Ovary (tissue), 3 donors: Measurements from ENCODE around the gene PRSS2.

Experiments
- EP300 ChIP-seq: sonication (generic); formaldehyde crosslinking; IDR thresholded peaks from one replicate; pipeline ENCODE4 v1.6.1; 2017; ENCODE audit warnings: antibody characterized with exemption
- POLR2A ChIP-seq: fragments of 450-650 bp; IDR thresholded peaks from one replicate; pipeline ENCODE4 v1.6.1; 2017; ENCODE audit warnings: antibody characterized with exemption, mild to moderate bottlenecking, moderate library complexity
- TF ChIP-seq, protein P1 (sequence below), 3 donors: fragments of 450-650 bp in 2 of 3; fragments of 200-600 bp in 1 of 3; IDR thresholded peaks; one replicate each; pipeline versions ENCODE4 v1.5.1 to v1.8.0; 2016 to 2022; ENCODE audit warnings: antibody characterized with exemption in 3 of 3, mild to moderate bottlenecking in 1 of 3
- donor health status: DM: no; HTN: no; CAD: no.

DNA sequence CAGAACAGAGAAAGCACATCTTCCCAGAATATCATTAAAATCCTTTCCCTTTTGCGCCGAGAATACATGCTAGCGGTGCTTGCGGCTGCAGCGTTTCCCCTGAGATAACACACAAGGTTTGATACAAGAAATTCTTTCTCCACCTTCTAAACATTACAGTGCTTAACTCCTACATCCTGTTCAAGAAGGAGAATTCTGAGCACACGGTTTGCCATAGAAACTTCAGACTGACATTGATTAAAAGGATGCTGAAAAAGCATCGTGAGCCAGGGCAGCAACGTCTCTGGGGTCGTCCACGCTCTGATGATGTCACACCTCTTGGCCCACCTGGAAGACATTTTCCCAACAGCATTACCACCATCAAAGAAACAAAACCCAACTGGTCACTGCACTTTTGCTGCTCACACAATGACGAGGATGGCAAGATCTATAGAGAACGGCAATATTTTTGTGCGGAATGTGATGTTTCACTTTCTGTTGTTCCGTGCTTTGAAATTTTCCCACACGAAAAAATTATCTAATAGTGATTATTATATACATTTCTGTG is 48.4 kb upstream of the PRSS2 start:
- TF ChIP-seq, protein P1, sequence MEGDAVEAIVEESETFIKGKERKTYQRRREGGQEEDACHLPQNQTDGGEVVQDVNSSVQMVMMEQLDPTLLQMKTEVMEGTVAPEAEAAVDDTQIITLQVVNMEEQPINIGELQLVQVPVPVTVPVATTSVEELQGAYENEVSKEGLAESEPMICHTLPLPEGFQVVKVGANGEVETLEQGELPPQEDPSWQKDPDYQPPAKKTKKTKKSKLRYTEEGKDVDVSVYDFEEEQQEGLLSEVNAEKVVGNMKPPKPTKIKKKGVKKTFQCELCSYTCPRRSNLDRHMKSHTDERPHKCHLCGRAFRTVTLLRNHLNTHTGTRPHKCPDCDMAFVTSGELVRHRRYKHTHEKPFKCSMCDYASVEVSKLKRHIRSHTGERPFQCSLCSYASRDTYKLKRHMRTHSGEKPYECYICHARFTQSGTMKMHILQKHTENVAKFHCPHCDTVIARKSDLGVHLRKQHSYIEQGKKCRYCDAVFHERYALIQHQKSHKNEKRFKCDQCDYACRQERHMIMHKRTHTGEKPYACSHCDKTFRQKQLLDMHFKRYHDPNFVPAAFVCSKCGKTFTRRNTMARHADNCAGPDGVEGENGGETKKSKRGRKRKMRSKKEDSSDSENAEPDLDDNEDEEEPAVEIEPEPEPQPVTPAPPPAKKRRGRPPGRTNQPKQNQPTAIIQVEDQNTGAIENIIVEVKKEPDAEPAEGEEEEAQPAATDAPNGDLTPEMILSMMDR (IDR thresholded peaks at IDR 0.05): no peak
- TF ChIP-seq POLR2A (no peak), EP300 (no peak)
